Neuronal stem cell (in vitro differentiated cells): ENCODE data around the gene LHX8.
"Not testable (repeated sequence)": the region's sequence is repeated elsewhere in the genome, so short reads cannot be mapped to it uniquely, and the experiment has no call there.

ENCODE experiments used
- DNase-seq: peaks from one replicate; pipeline ENCODE4 v3.0.0-alpha.2; 2013; ENCODE audit warnings: low spot score
- H2AFZ ChIP-seq: one replicate; pipeline ENCODE4 v1.6.1; 2013; ENCODE audit warnings: mild to moderate bottlenecking, low read length, inconsistent platforms
- H2AK5ac ChIP-seq: 2 replicates; pipeline ENCODE4 v1.6.1; 2013; ENCODE audit warnings: low read depth, mild to moderate bottlenecking, inconsistent platforms, low read length, moderate library complexity, mixed read lengths
- H2BK120ac ChIP-seq: 2 replicates; pipeline ENCODE4 v1.6.1; 2013; ENCODE audit warnings: low read depth, mild to moderate bottlenecking, inconsistent platforms, low read length, moderate library complexity, mixed read lengths
- H2BK12ac ChIP-seq: one replicate; pipeline ENCODE4 v1.6.1; 2013; ENCODE audit warnings: low read length, inconsistent platforms
- H2BK15ac ChIP-seq: 2 replicates; pipeline ENCODE4 v1.6.1; 2013; ENCODE audit warnings: mild to moderate bottlenecking, low read length, inconsistent platforms, mixed read lengths
- H2BK5ac ChIP-seq: one replicate; pipeline ENCODE4 v1.6.1; 2013; ENCODE audit warnings: inconsistent platforms, mild to moderate bottlenecking, low read length, moderate library complexity
- H3K14ac ChIP-seq: one replicate; pipeline ENCODE4 v1.6.1; 2013; ENCODE audit warnings: low read length, inconsistent platforms
- H3K18ac ChIP-seq: 2 replicates; pipeline ENCODE4 v1.6.1; 2013; ENCODE audit warnings: low read length, inconsistent platforms
- H3K23ac ChIP-seq: 2 replicates; pipeline ENCODE4 v1.6.1; 2013; ENCODE audit warnings: low read depth, mild to moderate bottlenecking, mixed read lengths, low read length, inconsistent platforms; ENCODE audit not compliant: poor library complexity
- H3K27ac ChIP-seq: replicated peaks from 3 replicates; pipeline ENCODE4 v1.5.1; 2013; ENCODE audit warnings: low read length, inconsistent platforms
- H3K27me3 ChIP-seq, 3 experiments: 2 replicates each; pipeline ENCODE4 v1.6.1; 2013; ENCODE audit warnings: low read length in 3 of 3, mild to moderate bottlenecking in 2 of 3, inconsistent platforms in 1 of 3, low read depth in 1 of 3, mixed read lengths in 1 of 3, moderate library complexity in 1 of 3; ENCODE audit not compliant: control insufficient read depth in 3 of 3, insufficient read depth in 3 of 3
- H3K36me3 ChIP-seq, 2 donors: replicated peaks in 1 of 2; 2 replicates each; pipeline ENCODE4 v1.6.1; 2013; ENCODE audit warnings: low read length in 2 of 2; ENCODE audit not compliant: control insufficient read depth in 2 of 2, insufficient read depth in 2 of 2
- H3K4ac ChIP-seq: 2 replicates; pipeline ENCODE4 v1.6.1; 2013; ENCODE audit warnings: inconsistent platforms, mild to moderate bottlenecking, low read length, moderate library complexity
- H3K4me1 ChIP-seq, 2 donors: 1 replicate in 1 of 2; 2 replicates in 1 of 2; pipeline ENCODE4 v1.6.1; 2013; ENCODE audit warnings: low read length in 2 of 2, low read depth in 1 of 2; ENCODE audit not compliant: control insufficient read depth in 2 of 2, insufficient read depth in 1 of 2
- H3K4me2 ChIP-seq: one replicate; pipeline ENCODE4 v1.6.1; 2013; ENCODE audit warnings: mild to moderate bottlenecking, low read length, inconsistent platforms; ENCODE audit not compliant: insufficient read depth, poor library complexity, severe bottlenecking
- H3K4me3 ChIP-seq, 2 donors: 2 replicates each; pipeline ENCODE4 v1.5.1; 2013; ENCODE audit warnings: low read length in 2 of 2, mild to moderate bottlenecking in 2 of 2, inconsistent platforms in 1 of 2, moderate library complexity in 1 of 2
- H3K79me1 ChIP-seq: one replicate; pipeline ENCODE4 v1.6.1; 2013; ENCODE audit warnings: low read depth, mild to moderate bottlenecking, inconsistent platforms, low read length, moderate library complexity
- H3K9ac ChIP-seq: one replicate; pipeline ENCODE4 v1.6.1; 2013; ENCODE audit warnings: mild to moderate bottlenecking, low read depth, low read length, inconsistent platforms; ENCODE audit not compliant: poor library complexity
- H3K9me3 ChIP-seq, 2 donors: replicated peaks in 1 of 2; 2 replicates each; pipeline versions ENCODE3 to v1.6.1; 2013; ENCODE audit warnings: low read length in 2 of 2, mild to moderate bottlenecking in 2 of 2, inconsistent platforms in 1 of 2, low read depth in 1 of 2, mixed read lengths in 1 of 2, moderate library complexity in 1 of 2; ENCODE audit not compliant: control insufficient read depth in 2 of 2, insufficient read depth in 1 of 2
- H4K8ac ChIP-seq: one replicate; pipeline ENCODE4 v1.6.1; 2013; ENCODE audit warnings: low read depth, mild to moderate bottlenecking, inconsistent platforms, low read length, moderate library complexity
- H4K91ac ChIP-seq: one replicate; pipeline ENCODE4 v1.6.1; 2013; ENCODE audit warnings: low read length, low read depth, mild to moderate bottlenecking, inconsistent platforms; ENCODE audit not compliant: poor library complexity
- WGBS, 2 donors: extraction: QIAGEN DNeasy Blood & Tissue Kit; methylation state at CpG; one replicate each; pipeline ENCODE4 v1.1.7; 2013; ENCODE audit warnings: missing lambda C conversion rate in 2 of 2, mixed read lengths in 1 of 2; ENCODE audit not compliant: insufficient read length in 2 of 2, insufficient replicate concordance in 1 of 2; ENCODE audit errors: extremely low coverage in 2 of 2; 5-methylcytosine and 5-hydroxymethylcytosine counted together

Gene LHX8

GRCh38 chr1:75097654-75098053, 36.5 kb upstream of the LHX8 start:
- H2BK12ac ChIP-seq, result no peak overlapping the region
- no peak overlapping the region for H3K14ac ChIP-seq
- H3K4ac ChIP-seq, result no peak overlapping the region
- no peaks in the 10 kb centered on the region for H3K4me1 ChIP-seq
- H2BK5ac ChIP-seq, result no peak overlapping the region
- H3K18ac ChIP-seq, result no peak overlapping the region
- no peak overlapping the region for H3K4me3 ChIP-seq
- no peak overlapping the region for H3K9ac ChIP-seq
- H3K27ac ChIP-seq, result no peak overlapping the region
- H2BK120ac ChIP-seq, result no peak overlapping the region
- no peak overlapping the region for H2AK5ac ChIP-seq
- H3K4me2 ChIP-seq, result no peak overlapping the region
- no CpG with 5 or more reads among the region's 1 CpG for WGBS, 2 donors
- no peak overlapping the region for H3K23ac ChIP-seq
- no peaks in the 10 kb centered on the region for H3K79me1 ChIP-seq
- no peak for DNase-seq
- H3K9me3 ChIP-seq, result no peaks in the 10 kb centered on the region
- H2BK15ac ChIP-seq, result no peak overlapping the region
- H3K27me3 ChIP-seq, result no peaks in the 10 kb centered on the region
- no peaks in the 10 kb centered on the region for H3K36me3 ChIP-seq
- H4K8ac ChIP-seq, result no peak overlapping the region
- H2AFZ ChIP-seq, result no peak overlapping the region
- H4K91ac ChIP-seq, result no peak overlapping the region

GRCh38 chr1:75099581-75099980, 34.6 kb upstream of the LHX8 start:
- Histone ChIP-seq H2BK5ac (no peak overlapping the region), H3K4me3 (no peak overlapping the region), H4K91ac (no peak overlapping the region), H3K14ac (no peak overlapping the region), H2AK5ac (no peak overlapping the region), H3K4ac (no peak overlapping the region), H2AFZ (no peak overlapping the region), H2BK15ac (no peak overlapping the region), H3K4me1 (no peaks in the 10 kb centered on the region), H3K9ac (no peak overlapping the region), H3K4me2 (no peak overlapping the region), H3K36me3 (no peaks in the 10 kb centered on the region), H3K18ac (no peak overlapping the region), H3K9me3 (no peaks in the 10 kb centered on the region), H2BK12ac (no peak overlapping the region), H3K27ac (no peak overlapping the region), H3K27me3 (no peaks in the 10 kb centered on the region), H2BK120ac (no peak overlapping the region), H4K8ac (no peak overlapping the region), H3K79me1 (no peaks in the 10 kb centered on the region), H3K23ac (no peak overlapping the region)
- WGBS, 2 donors, result no CpG with 5 or more reads among the region's 2 CpGs
- no peak for DNase-seq

- Histone ChIP-seq H3K27ac (no peak overlapping the region), H2BK12ac (no peak overlapping the region), H3K4me3 (no peak overlapping the region), H3K36me3 (no peaks in the 10 kb centered on the region), H3K23ac (no peak overlapping the region), H3K9ac (no peak overlapping the region), H2BK120ac (no peak overlapping the region), H3K27me3 (no peaks in the 10 kb centered on the region), H2AK5ac (no peak overlapping the region), H3K9me3 (no peaks in the 10 kb centered on the region), H3K4me1 (no peaks in the 10 kb centered on the region), H3K18ac (no peak overlapping the region), H3K4ac (no peak overlapping the region), H4K8ac (no peak overlapping the region), H2BK15ac (no peak overlapping the region), H3K14ac (no peak overlapping the region), H3K79me1 (no peaks in the 10 kb centered on the region), H4K91ac (no peak overlapping the region), H2AFZ (no peak overlapping the region), H2BK5ac (no peak overlapping the region), H3K4me2 (no peak overlapping the region)
- DNase-seq, result no peak
- no CpG with 5 or more reads among the region's 10 CpGs for WGBS, 2 donors
Measured at GRCh38 chr1:75100481-75101092, 33.6 kb upstream of the LHX8 start.

- H2AFZ ChIP-seq, H3K4me3 ChIP-seq, H2BK120ac ChIP-seq, DNase-seq, H2BK5ac ChIP-seq, H3K23ac ChIP-seq, H3K4me1 ChIP-seq, H3K4ac ChIP-seq, H2BK15ac ChIP-seq, H3K18ac ChIP-seq, H3K9ac ChIP-seq, H4K91ac ChIP-seq, H3K9me3 ChIP-seq, H3K79me1 ChIP-seq, H3K27ac ChIP-seq, H4K8ac ChIP-seq, H2BK12ac ChIP-seq, H3K36me3 ChIP-seq, H3K4me2 ChIP-seq, H3K27me3 ChIP-seq, H3K14ac ChIP-seq, H2AK5ac ChIP-seq: not testable (repeated sequence)
- WGBS, 2 donors, result no CpG with 5 or more reads among the region's 26 CpGs
Measured at GRCh38 chr1:75112362-75112951, 21.7 kb upstream of the LHX8 start.
